IMR-90 (cell line): ENCODE measurements around the gene PALM3. TPM values are rescaled to one million over a fixed set of nuclear protein-coding genes. Genes with fewer than 3 reads are reported as not detected.
A peak's percentile ranks its signal among the peaks of the same experiment; 100 is the strongest.

Source experiments
- ATAC-seq: fragments of 200-7000 bp; cut with Tn5 transposase; 2 replicates; pipeline ENCODE4 v1.9.1; 2020; ENCODE audit warnings: low read depth, mild to moderate bottlenecking, moderate library complexity
- BruUV-seq: library from RNA; stranded (reverse); fragments of 400-500 nt; replicated peaks from 2 replicates; lab custom pipeline; 2021; lab: Mats Ljungman, UMichigan
- CTCF ChIA-PET: fragments of 300-600 bp; formaldehyde crosslinking; extraction: SDS; loops from one replicate; lab custom pipeline; 2021; ENCODE audit warnings: antibody characterized with exemption; lab: Yijun Ruan, JAX
- POLR2A ChIA-PET: fragments of 300-600 bp; sonication (Branson Sonifier 250); formaldehyde crosslinking; loops from one replicate; lab custom pipeline; 2022; ENCODE audit warnings: antibody characterized with exemption; ENCODE audit not compliant: unreplicated experiment; lab: Charles Lee
- DNase-seq: peaks from one replicate; pipeline ENCODE4 v3.0.0; 2013
- H2AFZ ChIP-seq: replicated peaks from 2 replicates; pipeline ENCODE3; 2013; ENCODE audit warnings: low read length, mild to moderate bottlenecking; ENCODE audit not compliant: poor library complexity
- H2AK5ac ChIP-seq: 2 replicates; pipeline ENCODE4 v1.6.1; 2013; ENCODE audit warnings: low read depth, low read length, inconsistent platforms
- H2AK9ac ChIP-seq: replicated peaks from 2 replicates; pipeline ENCODE3; 2013; ENCODE audit warnings: mild to moderate bottlenecking, low read depth, low read length, moderate library complexity; ENCODE audit not compliant: poor library complexity
- H2BK120ac ChIP-seq: 2 replicates; pipeline ENCODE4 v1.6.1; 2013; ENCODE audit warnings: low read depth, low read length, inconsistent platforms
- H2BK15ac ChIP-seq: 3 replicates; pipeline ENCODE4 v1.6.1; 2013; ENCODE audit warnings: low read depth, low read length, inconsistent platforms
- H2BK20ac ChIP-seq: 2 replicates; pipeline ENCODE4 v1.6.1; 2013; ENCODE audit warnings: low read depth, mild to moderate bottlenecking, inconsistent platforms, low read length, moderate library complexity
- H2BK5ac ChIP-seq: 2 replicates; pipeline ENCODE4 v1.6.1; 2013; ENCODE audit warnings: mild to moderate bottlenecking, low read depth, low read length, inconsistent platforms; ENCODE audit not compliant: poor library complexity, severe bottlenecking
- H3K14ac ChIP-seq: replicated peaks from 2 replicates; pipeline ENCODE4 v1.6.1; 2013; ENCODE audit warnings: low read depth, low read length, inconsistent platforms
- H3K18ac ChIP-seq: 2 replicates; pipeline ENCODE4 v1.6.1; 2013; ENCODE audit warnings: low read depth, low read length, control low read depth
- H3K23ac ChIP-seq: 2 replicates; pipeline ENCODE4 v1.6.1; 2013; ENCODE audit warnings: low read depth, low read length, inconsistent platforms
- H3K27ac ChIP-seq: 2 replicates; pipeline ENCODE4 v1.5.1; 2013; ENCODE audit warnings: mild to moderate bottlenecking, control low read depth, low read length; ENCODE audit not compliant: insufficient read depth
- H3K27me3 ChIP-seq: 2 replicates; pipeline ENCODE4 v1.6.1; 2013; ENCODE audit warnings: low read length; ENCODE audit not compliant: control insufficient read depth, insufficient read depth
- H3K36me3 ChIP-seq: 2 replicates; pipeline ENCODE4 v1.6.1; 2013; ENCODE audit warnings: low read length, mixed read lengths; ENCODE audit not compliant: control insufficient read depth, insufficient read depth
- H3K4ac ChIP-seq: 2 replicates; pipeline ENCODE4 v1.6.1; 2013; ENCODE audit warnings: low read depth, low read length, inconsistent platforms
- H3K4me1 ChIP-seq: 2 replicates; pipeline ENCODE4 v1.6.1; 2013; ENCODE audit warnings: low read length, mixed read lengths; ENCODE audit not compliant: control insufficient read depth, insufficient read depth
- H3K4me2 ChIP-seq: 2 replicates; pipeline ENCODE4 v1.6.1; 2013; ENCODE audit warnings: low read depth, mild to moderate bottlenecking, control low read depth, low read length, moderate library complexity
- H3K4me3 ChIP-seq: 2 replicates; pipeline ENCODE4 v1.5.1; 2013; ENCODE audit warnings: low read depth, mild to moderate bottlenecking, control low read depth, low read length, moderate library complexity; ENCODE audit not compliant: insufficient read depth
- H3K56ac ChIP-seq: 2 replicates; pipeline ENCODE4 v1.6.1; 2013; ENCODE audit warnings: low read length, inconsistent platforms; ENCODE audit not compliant: insufficient read depth; ENCODE audit errors: extremely low read depth
- H3K79me1 ChIP-seq, 2 experiments: 2 replicates each; pipeline ENCODE4 v1.6.1; 2013; ENCODE audit warnings: low read length in 2 of 2, inconsistent platforms in 1 of 2, low read depth in 1 of 2
- H3K9ac ChIP-seq: 2 replicates; pipeline ENCODE4 v1.6.1; 2013; ENCODE audit warnings: low read depth, low read length, control low read depth
- H3K9me1 ChIP-seq: 2 replicates; pipeline ENCODE4 v1.6.1; 2013; ENCODE audit warnings: low read length, inconsistent platforms; ENCODE audit not compliant: insufficient read depth
- H3K9me3 ChIP-seq: 2 replicates; pipeline ENCODE4 v1.6.1; 2013; ENCODE audit warnings: low read length; ENCODE audit not compliant: control insufficient read depth, insufficient read depth
- H4K20me1 ChIP-seq: 2 replicates; pipeline ENCODE4 v1.6.1; 2013; ENCODE audit warnings: low read length, inconsistent platforms; ENCODE audit not compliant: insufficient read depth
- H4K5ac ChIP-seq: 2 replicates; pipeline ENCODE4 v1.6.1; 2013; ENCODE audit warnings: mild to moderate bottlenecking, low read depth, low read length, control low read depth
- H4K8ac ChIP-seq, 2 experiments: 2 replicates each; pipeline ENCODE4 v1.6.1; 2013; ENCODE audit warnings: low read depth in 2 of 2, low read length in 2 of 2, control low read depth in 1 of 2, inconsistent platforms in 1 of 2
- H4K91ac ChIP-seq: 2 replicates; pipeline ENCODE4 v1.6.1; 2013; ENCODE audit warnings: low read depth, low read length, inconsistent platforms; ENCODE audit not compliant: insufficient read depth
- CHD1 ChIP-seq: IDR thresholded peaks from 2 replicates; pipeline ENCODE4 v1.6.1; 2012; ENCODE audit warnings: low read depth, low read length, improper control_type of control experiment
- CTCF ChIP-seq: conservative IDR thresholded peaks from 2 replicates; pipeline ENCODE4 v1.5.1; 2012; ENCODE audit warnings: mild to moderate bottlenecking, low read depth, low read length, improper control_type of control experiment
- WGBS, 2 experiments: methylation state at CpG; one replicate each; pipeline versions ENCODE4 v1.1.5 to v1.1.7; 2013; ENCODE audit warnings: missing lambda C conversion rate in 2 of 2; ENCODE audit not compliant: insufficient read length in 1 of 2; ENCODE audit errors: extremely low coverage in 2 of 2; 5-methylcytosine and 5-hydroxymethylcytosine counted together
- dilution Hi-C: fragments of 300-500 bp; cut with HindIII; formaldehyde crosslinking; loops from one replicate; pipeline ENCODE4 v1.14.3; 2018; ENCODE audit warnings: low sequenced_read_pairs; ENCODE audit not compliant: unreplicated experiment
- in situ Hi-C: fragments of 300-500 bp; cut with MboI; formaldehyde crosslinking; loops from 3 replicates; pipeline ENCODE4 v1.14.3; 2019; ENCODE audit warnings: low sequenced_read_pairs, inconsistent platforms, mixed read lengths
- intact Hi-C: fragments of 100-400 bp; cut with micrococcal nuclease; formaldehyde crosslinking; loops from 2 replicates; pipeline ENCODE4 v1.10.0; 2022
- polyA plus RNA-seq, 3 experiments: library from polyadenylated mRNA; depleted of rRNA; stranded (reverse); fragments of >200 nt; gene quantifications; 2 replicates each; pipeline ENCODE4 v1.2.3, GENCODE V29; 2012; ENCODE audit warnings: low replicate concordance in 1 of 3
- total RNA-seq: library from RNA; depleted of rRNA; stranded (reverse); fragments of >200 nt; gene quantifications from 2 replicates; pipeline ENCODE4 v1.2.3, GENCODE V29; 2012

Gene PALM3
- total and polyA plus RNA-seq, 2 of the 4 experiments (the other 2 are of a cell fraction) = 0.18 to 0.84 TPM

- H2BK20ac ChIP-seq = no peak overlapping the region
- CTCF ChIA-PET = no interaction called here
- intact Hi-C loops = no loop called here
Observed at GRCh38 chr19:14096272-14096992, 34.6 kb upstream of the PALM3 start.

More at GRCh38 chr19:14096272-14096992, 34.6 kb upstream of the PALM3 start:
- Histone ChIP-seq H4K5ac (no peak overlapping the region), H3K27ac (no peak overlapping the region), H2BK120ac (no peak overlapping the region), H3K4me1 (no peaks in the 10 kb centered on the region), H3K27me3 (no peaks in the 10 kb centered on the region), H2BK15ac (no peak overlapping the region), H3K9me3 (peaks cover 8% of the 10 kb centered on the region), H2AK9ac (no peak overlapping the region), H3K56ac (no peak overlapping the region), H2AK5ac (no peak overlapping the region), H3K14ac (no peak overlapping the region), H3K23ac (no peak overlapping the region), H3K4me2 (no peak overlapping the region), H3K4ac (no peak overlapping the region), H4K20me1 (no peaks in the 10 kb centered on the region), H3K18ac (no peak overlapping the region), H3K79me1 (no peaks in the 10 kb centered on the region; a peak in 1 of 4 replicates), H3K9me1 (peaks cover 3% of the 10 kb centered on the region; the same call in 1 of the 2 replicates), H4K91ac (no peak overlapping the region), H3K36me3 (peaks cover 27% of the 10 kb centered on the region), H2AFZ (no peak overlapping the region), H2BK5ac (no peak overlapping the region), H3K9ac (no peak overlapping the region), H3K4me3 (no peak overlapping the region), H4K8ac (no peak overlapping the region)
- BruUV-seq = no TSS peak
- TF ChIP-seq CHD1 (no peak), CTCF (0 out of 2 replicates have a peak, but pooled peaks have one; percentile 2)
- dilution Hi-C loops = no loop called here
- DNase-seq (no peak), ATAC-seq (no peak)
- POLR2A ChIA-PET = no interaction called here
- WGBS, 2 experiments = 100% methylated on average over 1 of the region's 11 CpGs; no CpG with 5 or more reads in 1 of the 2 experiments
- in situ Hi-C loops = loop anchor here (25.0 kb wide), 1 partner anchor 334 kb away; the partner anchor contains the start of genes C19orf53 and MRI1
